Natural killer cell treated with Interleukin-12 subunit alpha and Interleukin-12 subunit beta and Interleukin-15 and Interleukin-18, amount 100 ng/mL, for 72 hours (primary cell): Measurements from ENCODE around the gene DENND1C. TPM values are rescaled to one million over a fixed set of nuclear protein-coding genes. Genes with fewer than 3 reads are reported as not detected.

Experiments used
- ATAC-seq, 2 donors: fragments of 150-1000 bp; cut with Tn5 transposase in 1 of 2; sonication (Bioruptor Pico), chemical (Tn5 transposase) in 1 of 2; 2 replicates each; pipeline ENCODE4 v1.10.0; 2021
- DNase-seq: peaks from one replicate; pipeline ENCODE4 v3.0.0; 2022; ENCODE audit warnings: low spot score
- H3K27ac Mint-ChIP-seq, 2 donors: 1 replicate in 1 of 2; 2 replicates in 1 of 2; pipeline ENCODE4 v1.8.0; 2022; ENCODE audit warnings: mixed read lengths in 2 of 2, mild to moderate bottlenecking in 1 of 2, moderate library complexity in 1 of 2
- H3K27me3 Mint-ChIP-seq, 2 donors: 1 replicate in 1 of 2; 2 replicates in 1 of 2; pipeline ENCODE4 v1.8.0; 2022; ENCODE audit warnings: mixed read lengths in 2 of 2
- H3K36me3 Mint-ChIP-seq: one replicate; pipeline ENCODE4 v1.8.0; 2022; ENCODE audit warnings: mixed read lengths
- H3K4me1 Mint-ChIP-seq, 2 donors: 1 replicate in 1 of 2; 2 replicates in 1 of 2; pipeline ENCODE4 v1.8.0; 2022; ENCODE audit warnings: low read depth in 2 of 2, mixed read lengths in 2 of 2, mild to moderate bottlenecking in 1 of 2
- H3K4me3 Mint-ChIP-seq: one replicate; pipeline ENCODE4 v1.8.0; 2022; ENCODE audit warnings: mixed read lengths
- H3K9me3 Mint-ChIP-seq: 2 replicates; pipeline ENCODE4 v1.8.0; 2022; ENCODE audit warnings: mixed read lengths
- total RNA-seq, 2 donors: library from RNA; stranded (reverse); gene quantifications; one replicate each; pipeline ENCODE4 v1.2.3, GENCODE V29; 2022

Gene DENND1C
- total RNA-seq, 2 donors from 2014 or later: 73.6 to 131 TPM

DNA sequence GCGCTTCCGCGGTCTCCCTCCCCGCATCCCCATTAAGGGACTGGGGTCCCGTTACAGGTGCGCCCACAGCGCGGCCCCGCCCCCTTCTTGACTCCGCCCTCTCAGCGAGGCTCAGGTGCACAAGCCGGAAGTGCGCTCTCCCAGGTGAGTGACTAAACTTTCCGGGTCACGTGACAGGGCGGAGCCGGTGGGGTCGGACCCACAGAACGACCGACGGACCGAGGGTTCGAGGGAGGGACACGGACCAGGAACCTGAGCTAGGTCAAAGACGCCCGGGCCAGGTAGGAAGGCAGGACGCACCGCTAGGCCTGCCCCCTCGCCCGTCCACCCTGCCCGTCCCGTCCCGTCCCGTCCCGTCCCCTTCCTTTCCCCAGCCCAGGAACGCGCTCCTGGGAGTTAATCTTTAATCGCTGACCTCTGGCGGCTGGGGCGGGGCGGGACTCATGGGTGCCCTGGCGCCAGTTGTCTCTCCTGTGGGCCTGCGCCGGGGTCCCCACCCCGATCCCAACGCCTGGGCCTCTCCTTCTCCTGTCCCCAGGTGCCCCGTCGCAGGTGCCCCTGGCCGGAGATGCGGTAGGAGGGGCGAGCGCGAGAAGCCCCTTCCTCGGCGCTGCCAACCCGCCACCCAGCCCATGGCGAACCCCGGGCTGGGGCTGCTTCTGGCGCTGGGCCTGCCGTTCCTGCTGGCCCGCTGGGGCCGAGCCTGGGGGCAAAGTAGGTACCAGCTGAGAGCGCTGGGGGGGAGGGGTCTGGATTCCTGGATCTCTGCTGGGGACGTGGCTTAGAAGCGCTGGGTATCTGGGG lies 17.3 kb downstream of the DENND1C start, which contains the start of gene CRB3:
CRB3 (plus strand) TSS at position 202 of the 804 bp plus-strand sequence; CDS start at position 633, 431 bp downstream.
- DNase-seq (no peak), ATAC-seq (no peak)
- H3K27ac Mint-ChIP-seq: no peak within 1 kb of the TSS
- H3K36me3 Mint-ChIP-seq: no peaks in the 10 kb centered on the region
- no peaks in the 10 kb centered on the region for H3K9me3 Mint-ChIP-seq
- peaks cover 11 to 13% of the 10 kb centered on the region in 2 donors for H3K4me1 Mint-ChIP-seq
- H3K27me3 Mint-ChIP-seq: no peaks in the 10 kb centered on the region
- no peak within 1 kb of the TSS for H3K4me3 Mint-ChIP-seq

DNA sequence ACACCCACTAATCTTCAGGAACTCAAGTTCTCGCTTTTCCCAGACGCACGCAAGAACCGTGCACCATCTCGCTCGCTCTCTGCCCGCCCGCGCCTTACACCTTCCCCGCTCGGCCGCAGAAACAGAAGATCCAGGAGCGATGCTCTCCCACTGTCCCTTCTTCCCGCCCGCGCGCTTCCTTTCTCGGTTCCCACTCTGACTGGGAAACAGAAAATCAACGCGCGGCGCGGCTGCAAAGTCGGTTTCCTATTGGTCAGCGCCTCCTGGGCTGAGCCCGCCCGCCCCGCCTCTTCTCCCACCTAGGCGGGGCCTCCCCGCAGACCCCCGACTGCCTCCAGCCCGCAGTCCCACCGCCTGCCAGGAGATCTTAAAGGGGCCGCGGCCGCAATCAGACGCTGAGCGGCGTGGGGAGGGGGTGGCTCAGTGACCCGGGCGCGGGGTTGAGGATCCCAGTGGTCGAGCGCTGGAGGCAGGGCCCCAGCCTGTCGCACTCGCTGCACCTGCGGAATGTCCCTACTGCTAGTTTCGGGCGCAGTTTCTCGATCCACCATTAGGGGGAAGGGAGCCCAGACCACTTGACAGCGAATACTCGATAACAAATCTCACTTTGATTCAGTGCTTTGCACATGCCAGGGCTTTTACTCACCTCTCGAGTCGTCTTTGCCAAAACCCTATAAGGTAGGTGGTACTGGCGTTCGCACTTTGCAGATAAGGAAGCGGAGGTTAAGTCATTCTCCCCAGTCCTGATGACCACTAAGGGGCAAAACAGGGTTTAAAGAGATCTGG lies 21.3 kb downstream of the DENND1C start:
- Mint-ChIP-seq H3K36me3 (no peaks in the 10 kb centered on the region), H3K9me3 (no peaks in the 10 kb centered on the region), H3K27me3 (no peaks in the 10 kb centered on the region), H3K4me3 (peak overlapping the region; percentile 95), H3K4me1 (peaks cover 17 to 19% of the 10 kb centered on the region in 2 donors), H3K27ac (peak overlapping the region; percentile 80 to 83)
- DNase-seq: peak; percentile 98
- ATAC-seq: peak; percentile 93 to 95

DNA sequence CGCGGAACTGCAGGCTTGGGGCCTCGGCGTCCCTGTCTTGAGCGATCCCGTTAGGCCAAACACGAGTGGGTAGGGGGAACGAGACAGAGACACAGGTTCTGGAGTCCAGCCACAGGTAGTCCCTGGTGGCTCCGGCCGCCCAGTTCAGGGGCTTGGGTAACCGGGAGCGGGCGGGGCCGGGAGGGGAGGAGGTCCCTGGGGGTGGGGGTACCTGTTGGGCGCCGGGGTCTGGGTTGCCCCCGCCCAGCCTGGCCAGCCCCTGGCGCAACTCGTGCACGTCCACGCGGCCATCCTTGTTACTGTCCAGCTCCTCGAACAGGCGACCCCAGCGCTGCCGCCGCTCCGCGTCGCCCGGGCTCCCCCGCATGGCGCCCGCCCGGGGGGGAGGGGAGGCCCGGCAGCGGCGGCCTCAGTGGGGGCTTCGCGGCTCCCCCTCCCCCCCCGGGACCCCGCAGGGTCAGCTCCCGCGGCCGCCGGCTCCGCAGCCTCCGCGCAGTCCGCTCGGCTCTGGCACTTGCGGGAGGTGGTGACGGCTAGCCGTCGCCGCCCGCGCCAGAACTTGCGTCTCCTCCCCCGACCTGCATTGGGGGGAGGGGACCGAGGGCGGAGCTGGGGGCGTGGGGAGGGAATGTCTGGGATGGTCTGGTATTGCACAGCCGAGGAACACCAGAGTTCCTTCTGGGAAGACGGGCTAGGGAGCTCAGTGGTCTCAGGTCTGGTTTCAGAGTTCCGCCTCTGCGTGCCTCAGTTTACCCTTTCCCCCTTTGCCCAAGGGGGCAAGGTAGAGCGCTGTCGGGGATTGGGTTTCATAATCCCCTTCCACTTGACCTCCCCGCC lies 22.1 kb downstream of the DENND1C start, which contains the start of gene SLC25A23:
SLC25A23 (minus strand) TSS at position 531 of the 837 bp plus-strand sequence; CDS start at position 367, 164 bp downstream.
- Mint-ChIP-seq H3K36me3 (no peaks in the 10 kb centered on the region), H3K9me3 (no peaks in the 10 kb centered on the region), H3K4me3 (peak within 1 kb of the TSS; percentile 95), H3K4me1 (peaks cover 16 to 17% of the 10 kb centered on the region in 2 donors), H3K27ac (peak within 1 kb of the TSS; percentile 80 to 83), H3K27me3 (no peaks in the 10 kb centered on the region)
- DNase-seq (peak; percentile 70), ATAC-seq (peak; percentile 55 to 69)

DNA sequence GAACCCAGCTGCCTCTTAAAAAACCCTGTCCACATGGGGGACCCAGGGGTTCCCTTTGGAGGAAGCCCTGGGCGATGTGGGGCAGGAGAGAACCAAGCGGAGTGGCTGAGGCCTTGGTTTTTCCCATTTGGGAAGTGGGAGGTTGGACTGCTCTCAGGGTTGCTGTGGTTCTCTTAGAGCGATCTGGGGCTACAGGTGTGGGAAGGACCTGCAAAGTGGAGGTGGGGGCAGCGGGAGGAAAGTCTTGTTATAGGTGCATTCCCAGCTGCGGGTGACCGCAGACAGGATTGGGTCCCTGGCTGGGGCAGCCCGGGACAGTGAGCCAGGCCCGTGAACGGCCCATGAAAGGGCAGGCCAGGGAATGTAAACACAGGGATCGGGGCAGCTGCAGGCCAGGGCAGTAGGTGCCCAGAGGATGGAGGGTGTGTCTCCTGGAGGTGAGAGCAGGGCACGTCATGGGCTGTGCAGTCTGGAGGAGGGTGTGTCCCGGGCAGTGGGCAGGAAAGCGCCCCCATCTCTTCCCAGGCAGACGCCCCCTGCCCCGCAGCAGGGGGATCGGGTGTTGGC lies 22.8 kb downstream of the DENND1C start:
- Mint-ChIP-seq H3K36me3 (no peaks in the 10 kb centered on the region), H3K9me3 (no peaks in the 10 kb centered on the region), H3K27ac (peak overlapping the region in 1 of 2 donors; percentile 68), H3K27me3 (no peaks in the 10 kb centered on the region), H3K4me3 (peak overlapping the region; percentile 90), H3K4me1 (peaks cover 13 to 17% of the 10 kb centered on the region in 2 donors)
- DNase-seq (no peak), ATAC-seq (no peak)

DNA sequence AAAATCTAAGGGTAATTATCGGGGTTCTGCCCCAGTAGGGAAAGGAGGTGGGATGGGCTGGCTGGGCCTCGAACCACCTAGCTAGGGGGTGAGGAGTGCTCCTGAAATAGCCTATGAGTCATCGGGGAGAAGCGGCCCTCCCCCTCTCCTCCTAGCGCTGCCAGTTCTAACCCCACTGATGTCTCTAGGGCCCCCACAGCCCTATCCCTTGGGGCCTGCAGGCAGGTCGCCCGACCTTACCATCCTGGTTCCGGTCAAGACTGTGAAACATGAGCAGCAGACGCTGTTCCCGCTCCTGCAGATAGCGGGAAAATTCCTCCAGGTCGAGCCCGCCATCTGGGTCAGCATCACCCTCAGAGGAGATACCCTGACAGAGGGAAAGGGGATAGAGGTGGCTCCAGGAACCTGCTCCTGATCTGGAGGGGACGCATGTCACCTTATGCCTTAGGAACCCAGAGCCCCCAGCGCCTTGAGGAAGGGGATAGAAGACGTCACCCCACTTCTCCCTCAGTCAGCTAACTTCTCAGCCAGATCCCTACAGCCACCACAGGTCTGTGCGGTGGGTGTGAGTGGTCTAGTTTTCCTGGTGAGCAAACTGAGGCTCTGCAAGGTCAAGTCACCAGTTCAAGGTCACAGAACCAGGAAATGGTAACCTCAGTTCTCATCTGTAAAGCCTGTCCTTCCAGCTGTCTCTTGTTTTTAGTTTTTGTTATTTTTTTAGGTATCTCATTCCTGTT lies 23.5 kb downstream of the DENND1C start:
- Mint-ChIP-seq H3K9me3 (no peaks in the 10 kb centered on the region), H3K27me3 (no peaks in the 10 kb centered on the region), H3K4me3 (peak overlapping the region; percentile 90), H3K4me1 (peaks cover 12 to 17% of the 10 kb centered on the region in 2 donors), H3K27ac (peak overlapping the region in 1 of 2 donors; percentile 68), H3K36me3 (no peaks in the 10 kb centered on the region)
- DNase-seq (no peak), ATAC-seq (no peak)

GRCh38 chr19:6455924-6456323 lies 25.7 kb downstream of the DENND1C start:
- H3K4me3 Mint-ChIP-seq: no peak overlapping the region
- no peaks in the 10 kb centered on the region for H3K27me3 Mint-ChIP-seq
- no peak overlapping the region for H3K27ac Mint-ChIP-seq
- ATAC-seq: no peak
- peaks cover 12 to 17% of the 10 kb centered on the region in 2 donors for H3K4me1 Mint-ChIP-seq
- DNase-seq: no peak
- no peaks in the 10 kb centered on the region for H3K36me3 Mint-ChIP-seq
- H3K9me3 Mint-ChIP-seq: no peaks in the 10 kb centered on the region

DNA sequence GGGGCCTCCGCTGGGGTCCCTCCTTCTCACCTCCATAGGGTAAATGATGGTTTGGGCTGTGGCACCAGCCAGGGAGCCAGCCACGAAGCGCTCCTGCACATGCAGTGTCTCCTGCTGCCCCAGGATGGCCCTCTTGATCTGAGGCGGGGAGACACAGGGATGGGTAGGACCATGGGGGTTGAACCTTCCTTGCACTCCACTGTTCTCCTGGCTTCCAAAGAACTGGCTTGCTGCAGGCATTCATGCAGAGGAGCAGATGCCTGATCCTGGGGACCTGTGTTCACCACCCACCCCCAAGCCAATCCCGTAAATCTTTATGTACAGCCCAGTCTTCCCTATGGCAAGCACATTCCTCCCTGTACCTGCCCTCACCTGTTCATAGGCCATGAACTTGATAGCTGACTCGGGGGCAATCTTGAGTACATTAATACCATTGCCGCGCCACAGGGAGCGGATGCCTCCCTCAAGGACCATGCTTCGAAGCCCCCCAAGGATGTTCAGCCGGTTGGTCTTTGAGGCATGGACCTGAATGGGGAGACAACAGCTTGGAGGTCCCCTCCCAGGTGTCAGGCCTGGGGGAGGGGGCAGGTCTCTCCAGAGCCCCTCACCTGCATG lies 27.5 kb downstream of the DENND1C start:
- no peaks in the 10 kb centered on the region for H3K36me3 Mint-ChIP-seq
- H3K4me1 Mint-ChIP-seq: peaks cover 6% of the 10 kb centered on the region in 2 donors
- no peak for DNase-seq
- H3K4me3 Mint-ChIP-seq: no peak overlapping the region
- H3K27me3 Mint-ChIP-seq: no peaks in the 10 kb centered on the region
- no peak for ATAC-seq
- H3K27ac Mint-ChIP-seq: no peak overlapping the region
- no peaks in the 10 kb centered on the region for H3K9me3 Mint-ChIP-seq

- no peaks in the 10 kb centered on the region for H3K36me3 Mint-ChIP-seq
- DNase-seq (no peak), ATAC-seq (no peak)
- H3K4me1 Mint-ChIP-seq: no peaks in the 10 kb centered on the region
- H3K4me3 Mint-ChIP-seq: no peak overlapping the region
- H3K27me3 Mint-ChIP-seq: no peaks in the 10 kb centered on the region
- no peaks in the 10 kb centered on the region for H3K9me3 Mint-ChIP-seq
- H3K27ac Mint-ChIP-seq: no peak overlapping the region
These were observed 28.7 kb downstream of the DENND1C start for GRCh38 chr19:6452899-6453298.

DNA sequence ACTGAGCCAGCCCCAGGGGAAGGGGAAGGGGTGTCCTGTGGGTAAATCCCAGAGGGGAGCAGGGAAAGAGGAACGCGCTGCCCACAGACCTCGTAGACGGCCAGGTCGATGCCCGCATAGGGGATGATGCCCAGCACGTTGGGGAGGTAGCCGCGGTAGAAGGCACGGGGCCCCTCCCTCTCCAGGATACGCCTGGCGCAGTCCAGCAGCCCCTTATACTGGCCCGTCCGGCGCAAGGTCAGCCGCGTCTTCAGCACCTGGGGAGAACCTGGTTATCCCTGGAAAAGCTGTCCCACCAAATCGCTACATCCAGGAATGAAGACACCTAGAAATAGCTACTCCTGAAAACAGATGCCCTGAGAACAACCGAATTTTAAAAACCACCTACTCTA lies 29.4 kb downstream of the DENND1C start:
- H3K27me3 Mint-ChIP-seq: no peaks in the 10 kb centered on the region
- ATAC-seq: no peak

GRCh38 chr19:6451583-6452222 lies 29.9 kb downstream of the DENND1C start:
- no peaks in the 10 kb centered on the region for H3K4me1 Mint-ChIP-seq
- no peaks in the 10 kb centered on the region for H3K9me3 Mint-ChIP-seq
- H3K36me3 Mint-ChIP-seq: no peaks in the 10 kb centered on the region
- DNase-seq: no peak
- H3K4me3 Mint-ChIP-seq: no peak overlapping the region
- no peak overlapping the region for H3K27ac Mint-ChIP-seq
- no peak for ATAC-seq
- H3K27me3 Mint-ChIP-seq: no peaks in the 10 kb centered on the region

More for the DNA sequence above, 29.4 kb downstream of the DENND1C start:
- H3K9me3 Mint-ChIP-seq: no peaks in the 10 kb centered on the region
- no peak for DNase-seq
- no peak overlapping the region for H3K4me3 Mint-ChIP-seq
- no peak overlapping the region for H3K27ac Mint-ChIP-seq
- H3K4me1 Mint-ChIP-seq: no peaks in the 10 kb centered on the region
- no peaks in the 10 kb centered on the region for H3K36me3 Mint-ChIP-seq

DNA sequence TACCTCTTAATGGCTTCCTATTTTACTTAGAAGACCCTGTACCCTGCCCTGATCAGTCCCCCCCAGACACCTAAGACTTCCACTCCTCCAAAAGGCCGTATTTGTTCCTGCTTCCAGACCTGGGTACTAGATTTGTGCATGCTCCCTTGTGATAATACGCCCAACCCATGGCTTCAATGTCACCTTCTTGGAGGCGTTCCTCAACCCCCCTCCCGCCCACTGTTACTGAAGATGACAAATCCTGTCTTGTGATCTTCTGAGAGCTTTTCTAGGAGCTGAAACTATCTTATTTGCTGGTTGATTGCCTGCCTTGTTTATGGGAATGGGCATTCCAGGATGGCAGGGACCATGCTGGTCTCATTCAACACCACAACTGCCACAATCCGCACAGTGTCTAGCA lies 31.4 kb downstream of the DENND1C start:
- no peaks in the 10 kb centered on the region for H3K9me3 Mint-ChIP-seq
- H3K4me3 Mint-ChIP-seq: no peak overlapping the region
- H3K4me1 Mint-ChIP-seq: no peaks in the 10 kb centered on the region
- H3K36me3 Mint-ChIP-seq: no peaks in the 10 kb centered on the region
- H3K27me3 Mint-ChIP-seq: no peaks in the 10 kb centered on the region
- ATAC-seq (no peak), DNase-seq (no peak)
- no peak overlapping the region for H3K27ac Mint-ChIP-seq

GRCh38 chr19:6448045-6448444 lies 33.5 kb downstream of the DENND1C start:
- ATAC-seq (no peak), DNase-seq (no peak)
- H3K27me3 Mint-ChIP-seq: no peaks in the 10 kb centered on the region
- H3K27ac Mint-ChIP-seq: no peak overlapping the region
- H3K4me3 Mint-ChIP-seq: no peak overlapping the region
- H3K9me3 Mint-ChIP-seq: no peaks in the 10 kb centered on the region
- no peaks in the 10 kb centered on the region for H3K36me3 Mint-ChIP-seq
- no peaks in the 10 kb centered on the region for H3K4me1 Mint-ChIP-seq
